RWPE2 (cell line): Measurements from ENCODE around the gene CST8.

ENCODE experiments used
- ATAC-seq: fragments of 200-7000 bp; cut with Tn5 transposase; 3 replicates; pipeline ENCODE4 v1.9.1; 2021; ENCODE audit warnings: low read depth
- DNase-seq: peaks from one replicate; pipeline ENCODE4 v3.0.0-alpha.2; 2020; ENCODE audit warnings: low spot score
- H3K27ac ChIP-seq: fragments of 450-650 bp; 2 replicates; pipeline ENCODE4 v1.5.1; 2017; ENCODE audit warnings: mild to moderate bottlenecking; ENCODE audit not compliant: poor library complexity, severe bottlenecking
- H3K27me3 ChIP-seq: fragments of 250-450 bp; sonication (Bioruptor Pico); 2 replicates; pipeline ENCODE4 v1.5.1; 2021; ENCODE audit warnings: mild to moderate bottlenecking, moderate library complexity; ENCODE audit not compliant: insufficient read depth, poor library complexity, severe bottlenecking
- H3K36me3 ChIP-seq: fragments of 250-450 bp; sonication (Bioruptor Pico); 2 replicates; pipeline ENCODE4 v1.5.1; 2020; ENCODE audit warnings: low read depth, mild to moderate bottlenecking, moderate library complexity
- H3K4me1 ChIP-seq: fragments of 250-450 bp; sonication (Bioruptor Pico); 2 replicates; pipeline ENCODE4 v1.5.1; 2021; ENCODE audit warnings: mild to moderate bottlenecking, moderate library complexity; ENCODE audit not compliant: insufficient read depth, poor library complexity, severe bottlenecking
- H3K4me3 ChIP-seq: fragments of 250-450 bp; sonication (Bioruptor Pico); 2 replicates; pipeline ENCODE4 v1.5.1; 2021; ENCODE audit warnings: mild to moderate bottlenecking, moderate library complexity; ENCODE audit not compliant: severe bottlenecking
- H3K9me3 ChIP-seq: fragments of 250-450 bp; sonication (Bioruptor Pico); 2 replicates; pipeline ENCODE4 v1.5.1; 2021; ENCODE audit warnings: mild to moderate bottlenecking, moderate library complexity; ENCODE audit not compliant: severe bottlenecking
- CTCF ChIP-seq: fragments of 450-650 bp; IDR thresholded peaks from one replicate; pipeline ENCODE4 v1.5.1; 2017; ENCODE audit warnings: mild to moderate bottlenecking, moderate library complexity; ENCODE audit not compliant: poor library complexity, severe bottlenecking

The CST8 gene

GRCh38 chr20:23452776-23453175, 38.1 kb upstream of the CST8 start, which contains the start of gene CST11:
TSS of gene CST11 (minus strand) at chr20:23452876. CDS start at chr20:23452811, 65 bp downstream.
- DNase-seq (no peak), ATAC-seq (no peak)
- H3K4me1 ChIP-seq, result no peaks in the 10 kb centered on the region
- H3K4me3 ChIP-seq, result no peak within 1 kb of the TSS
- no peak within 1 kb of the TSS for H3K27ac ChIP-seq
- TF ChIP-seq CTCF, result no peak
- H3K36me3 ChIP-seq, result no peaks in the 10 kb centered on the region
- H3K9me3 ChIP-seq, result no peaks in the 10 kb centered on the region
- H3K27me3 ChIP-seq, result no peaks in the 10 kb centered on the region

GRCh38 chr20:23453549-23454543, 37.1 kb upstream of the CST8 start:
- Histone ChIP-seq H3K27me3 (no peaks in the 10 kb centered on the region), H3K4me1 (no peaks in the 10 kb centered on the region), H3K4me3 (no peak overlapping the region), H3K36me3 (no peaks in the 10 kb centered on the region), H3K9me3 (no peaks in the 10 kb centered on the region), H3K27ac (no peak overlapping the region)
- DNase-seq (no peak), ATAC-seq (no peak)
- TF ChIP-seq CTCF, result no peak

GRCh38 chr20:23454816-23455215, 36.1 kb upstream of the CST8 start:
- Histone ChIP-seq H3K36me3 (no peaks in the 10 kb centered on the region), H3K27me3 (no peaks in the 10 kb centered on the region), H3K27ac (no peak overlapping the region), H3K9me3 (no peaks in the 10 kb centered on the region), H3K4me3 (no peak overlapping the region), H3K4me1 (no peaks in the 10 kb centered on the region)
- no peak for TF ChIP-seq CTCF
- DNase-seq, result no peak
- ATAC-seq, result no peak

GRCh38 chr20:23455639-23456038, 35.3 kb upstream of the CST8 start:
- ATAC-seq (no peak), DNase-seq (no peak)
- no peaks in the 10 kb centered on the region for H3K9me3 ChIP-seq
- TF ChIP-seq CTCF, result no peak
- no peak overlapping the region for H3K27ac ChIP-seq
- H3K27me3 ChIP-seq, result no peaks in the 10 kb centered on the region
- no peaks in the 10 kb centered on the region for H3K36me3 ChIP-seq
- H3K4me1 ChIP-seq, result no peaks in the 10 kb centered on the region
- H3K4me3 ChIP-seq, result no peak overlapping the region

- H3K4me1 ChIP-seq, result no peaks in the 10 kb centered on the region
- H3K36me3 ChIP-seq, result no peaks in the 10 kb centered on the region
- no peak for TF ChIP-seq CTCF
- no peaks in the 10 kb centered on the region for H3K9me3 ChIP-seq
- H3K27me3 ChIP-seq, result no peaks in the 10 kb centered on the region
- H3K4me3 ChIP-seq, result no peak overlapping the region
- DNase-seq (no peak), ATAC-seq (no peak)
- H3K27ac ChIP-seq, result no peak overlapping the region
Observed at GRCh38 chr20:23456409-23456808, 34.5 kb upstream of the CST8 start.
